Cerebellar cortex (tissue), 1 donor: ENCODE data around the gene NARS2.

ENCODE experiments used
- DNase-seq: peaks from one replicate; pipeline ENCODE4 v3.0.0-alpha.2; 2015; ENCODE audit warnings: low spot score

Gene NARS2

GRCh38 chr11:78432956-78433355, 141.7 kb downstream of the NARS2 start:
- DNase-seq = no peak

GRCh38 chr11:78432058-78432515, 142.6 kb downstream of the NARS2 start:
- DNase-seq = no peak

DNA sequence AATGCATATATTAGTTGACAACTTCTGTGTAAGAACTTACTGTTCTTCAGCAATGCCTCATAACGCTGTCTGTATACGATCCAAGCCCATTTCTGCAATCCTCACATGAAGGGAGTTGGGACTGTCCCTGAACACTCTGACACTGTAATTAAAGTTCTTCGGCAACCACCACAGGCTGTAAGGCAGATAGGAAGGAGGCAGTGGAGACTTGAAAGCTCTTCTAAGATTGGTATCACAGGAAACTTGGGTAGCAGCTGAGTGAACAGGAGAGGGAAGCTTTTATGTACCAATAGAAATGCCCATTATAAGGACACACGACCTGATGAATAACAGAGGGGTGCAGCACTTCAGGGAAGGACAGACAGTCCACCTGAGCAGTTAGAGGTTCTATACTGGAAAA, 145.0 kb downstream of the NARS2 start:
- no peak for DNase-seq

DNA sequence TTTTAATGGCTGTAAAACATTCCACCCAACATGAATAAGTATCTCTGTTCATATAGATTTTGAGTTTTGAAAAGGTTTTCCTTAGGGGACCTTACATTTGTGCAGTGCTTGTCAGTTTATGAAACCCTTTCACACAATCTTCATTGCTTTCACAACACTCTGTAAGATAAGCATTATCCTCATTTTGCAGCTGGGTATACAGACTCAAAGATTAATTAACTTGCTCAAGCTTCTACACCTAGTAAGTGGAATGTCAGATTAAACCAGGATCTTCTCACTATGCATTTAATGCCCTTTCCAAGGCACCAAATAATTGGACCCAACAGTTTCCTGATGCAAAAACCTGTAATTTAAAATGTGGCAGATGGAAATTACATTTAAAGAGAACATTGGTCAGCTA, 145.5 kb downstream of the NARS2 start:
- no peak for DNase-seq

DNA sequence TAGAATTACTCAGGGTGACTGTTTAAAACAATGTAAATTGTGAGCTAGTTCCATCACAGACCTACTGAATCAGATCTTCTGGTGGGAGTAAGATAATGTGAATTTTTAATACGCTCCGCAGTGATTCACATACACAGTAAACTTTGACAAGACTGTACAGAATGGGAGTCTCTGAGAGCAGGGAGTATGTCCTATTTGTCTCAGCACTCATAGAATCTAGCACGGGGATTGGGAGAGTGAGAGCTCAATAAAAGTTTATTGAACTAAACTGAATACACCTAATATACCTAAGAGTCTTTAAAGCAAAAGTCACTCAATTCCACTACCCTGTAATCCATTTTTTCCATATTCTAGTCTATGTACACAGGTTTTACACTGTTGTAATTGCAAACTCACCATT, 145.9 kb downstream of the NARS2 start:
- no peak for DNase-seq

DNA sequence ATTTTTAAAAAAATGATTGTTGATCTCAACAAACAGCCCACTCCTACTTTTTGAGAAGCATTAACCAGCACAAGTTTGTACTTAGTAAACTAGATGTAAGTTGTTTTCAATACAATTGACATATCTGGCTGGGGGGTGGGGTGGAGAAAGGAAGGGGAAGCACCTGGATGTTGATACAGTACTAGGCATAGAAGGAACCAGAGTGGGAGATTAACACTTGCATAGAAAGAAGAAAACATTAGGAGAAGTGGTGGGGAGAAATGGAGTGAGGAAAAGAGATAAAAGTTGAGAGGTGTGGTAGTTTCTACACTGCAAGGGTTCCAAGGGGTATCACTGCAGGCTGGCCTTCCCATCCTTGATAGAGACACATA, 146.4 kb downstream of the NARS2 start:
- DNase-seq = no peak

DNA sequence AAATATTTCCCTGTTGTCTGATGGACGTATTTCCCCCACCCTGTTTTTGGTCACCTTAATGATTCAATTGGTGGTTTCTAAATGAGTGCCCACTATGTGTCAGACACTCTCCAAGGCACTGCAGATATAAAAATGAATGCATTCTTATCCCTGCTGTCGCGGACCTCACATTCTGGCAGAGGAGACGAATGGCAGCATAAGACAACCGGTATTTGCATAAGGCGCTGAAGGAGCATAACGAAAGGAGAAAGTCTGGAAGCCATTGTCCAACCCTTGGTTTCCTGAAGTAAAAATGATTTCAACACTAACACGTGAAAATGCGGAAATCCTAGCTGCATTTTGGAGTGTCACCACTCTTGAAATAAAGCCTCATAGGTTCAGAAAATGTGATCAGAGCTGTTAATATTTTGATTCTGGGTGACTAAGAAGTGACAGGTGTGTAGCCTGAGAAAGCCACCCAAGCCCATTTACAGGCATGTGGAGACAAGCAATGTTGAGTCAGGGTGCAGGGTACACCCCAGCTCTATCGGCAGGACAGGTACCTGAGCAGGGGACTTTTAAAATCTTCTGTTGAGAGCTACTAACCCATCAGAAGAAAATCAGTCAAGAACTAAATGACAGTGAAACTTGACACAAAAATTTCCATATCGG, 146.9 kb downstream of the NARS2 start:
- DNase-seq = no peak

GRCh38 chr11:78426845-78427244, 147.8 kb downstream of the NARS2 start:
- DNase-seq = no peak

DNA sequence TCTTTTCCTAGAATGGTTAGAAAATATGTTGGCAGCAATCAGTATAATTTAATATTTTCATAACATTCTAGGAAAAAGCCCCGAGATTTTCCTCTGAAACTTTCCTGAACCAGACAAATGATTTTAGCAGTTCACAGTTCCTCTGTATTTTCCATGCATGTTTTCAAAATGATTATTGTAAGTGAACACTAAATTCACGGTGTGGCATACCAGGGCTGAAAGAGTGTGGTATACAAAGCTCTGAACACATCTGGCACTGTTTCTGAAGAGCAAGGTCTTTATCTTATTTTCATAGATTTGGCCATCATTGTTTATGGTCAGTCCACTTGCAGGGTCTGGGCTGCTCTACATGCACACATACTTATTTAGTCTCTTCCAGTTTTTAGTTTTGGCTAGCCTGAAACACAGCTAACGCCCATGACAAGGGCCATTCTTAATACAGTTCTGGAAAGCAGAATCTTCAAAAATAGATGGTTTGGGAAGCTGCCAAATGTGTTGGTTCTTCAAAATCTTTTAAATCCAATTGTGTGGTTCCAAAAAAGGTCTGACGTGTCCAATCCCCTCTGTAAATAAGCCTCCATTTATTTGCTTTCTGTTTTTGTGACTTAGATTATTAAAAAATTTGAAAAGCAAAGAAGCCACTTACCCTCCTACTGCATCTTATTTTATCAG, 149.1 kb downstream of the NARS2 start:
- DNase-seq = no peak

DNA sequence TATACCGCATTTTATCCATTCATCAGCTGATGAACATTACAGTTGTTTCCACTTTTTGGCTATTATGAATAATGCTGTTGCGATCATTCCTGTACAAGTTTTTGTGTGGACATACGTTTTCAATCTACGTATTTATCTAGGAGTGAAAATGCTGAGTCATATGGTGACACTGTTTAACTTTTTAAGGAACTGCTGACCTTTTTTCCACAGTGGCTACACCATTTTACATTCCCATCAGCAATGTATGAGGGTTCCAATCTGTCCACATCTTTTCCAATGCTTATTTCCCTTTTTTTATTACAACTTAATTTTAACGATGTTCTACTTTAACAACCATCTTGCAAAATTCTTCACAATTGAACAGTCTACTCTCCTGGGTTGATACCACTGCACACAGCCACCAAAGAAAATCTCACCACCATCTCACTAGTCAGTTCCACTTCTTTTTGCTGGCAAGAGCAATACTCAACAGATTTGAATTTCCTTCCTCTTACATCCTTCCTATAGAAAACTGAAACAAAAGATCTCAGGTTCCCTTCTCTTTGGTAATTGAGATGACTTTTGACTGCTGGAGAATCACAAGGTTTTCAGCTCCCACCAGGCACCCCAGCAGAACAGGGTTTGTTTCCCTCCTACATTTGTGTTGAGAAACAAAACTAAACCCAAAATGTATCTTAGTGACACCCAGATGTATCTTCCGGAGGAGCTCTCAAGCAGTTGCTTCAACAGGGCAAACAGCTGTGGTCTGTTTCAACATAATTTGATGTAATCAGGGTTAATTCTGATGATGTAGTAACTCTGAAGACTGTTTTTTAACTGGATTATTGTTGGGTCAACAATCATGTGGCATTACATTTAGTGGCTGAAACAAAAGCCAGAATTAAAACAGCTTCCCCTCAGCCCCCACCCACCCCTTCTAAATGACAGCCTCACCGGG, 150.1 kb downstream of the NARS2 start:
- no peak for DNase-seq

GRCh38 chr11:78423241-78423640, 151.4 kb downstream of the NARS2 start:
- DNase-seq = no peak

DNA sequence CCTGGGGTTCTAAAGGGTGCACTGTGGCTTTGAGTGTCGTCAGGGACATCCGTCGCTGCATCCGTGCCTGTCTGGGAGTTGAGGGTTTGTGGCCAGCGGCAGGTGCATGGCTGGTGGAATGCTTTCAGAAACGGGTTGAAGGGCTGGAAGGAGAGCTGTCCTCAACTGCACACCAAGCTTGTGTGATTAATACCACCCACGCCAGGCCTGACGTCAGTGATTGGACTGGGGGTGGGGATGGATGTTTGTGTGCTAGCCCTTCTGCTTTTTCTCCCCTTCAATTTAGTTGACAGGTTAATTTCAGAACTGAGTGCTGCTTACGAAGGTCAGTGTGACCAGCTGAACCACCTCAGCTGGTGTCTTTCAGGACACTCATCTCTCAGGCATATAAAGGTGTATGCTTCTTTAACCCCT, 153.9 kb downstream of the NARS2 start:
- no peak for DNase-seq

DNA sequence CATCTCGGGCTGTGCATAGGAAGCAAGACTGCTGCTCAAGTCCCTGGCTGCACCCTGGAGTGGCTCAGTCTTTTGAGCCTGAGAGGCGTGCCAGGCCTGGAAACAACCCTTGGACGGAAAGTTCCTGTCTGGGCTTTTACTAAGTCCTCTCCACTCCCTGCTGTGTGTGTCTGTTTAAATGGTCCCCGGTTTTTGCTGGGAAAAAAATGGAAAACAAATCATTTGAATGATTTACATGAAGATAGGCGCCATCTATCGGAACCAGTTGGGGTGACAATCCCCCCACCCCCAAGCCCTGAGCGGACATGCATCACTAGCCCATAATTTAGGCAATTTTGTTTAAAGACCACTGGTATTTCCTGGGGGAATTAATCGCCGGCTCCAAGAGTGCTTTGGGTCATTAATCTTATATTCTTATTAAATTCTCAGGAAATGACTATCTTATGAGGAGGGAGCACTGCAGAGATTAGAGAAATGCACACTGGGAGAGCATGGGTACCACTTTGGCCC, 154.4 kb downstream of the NARS2 start:
- DNase-seq = peak; percentile 67

DNA sequence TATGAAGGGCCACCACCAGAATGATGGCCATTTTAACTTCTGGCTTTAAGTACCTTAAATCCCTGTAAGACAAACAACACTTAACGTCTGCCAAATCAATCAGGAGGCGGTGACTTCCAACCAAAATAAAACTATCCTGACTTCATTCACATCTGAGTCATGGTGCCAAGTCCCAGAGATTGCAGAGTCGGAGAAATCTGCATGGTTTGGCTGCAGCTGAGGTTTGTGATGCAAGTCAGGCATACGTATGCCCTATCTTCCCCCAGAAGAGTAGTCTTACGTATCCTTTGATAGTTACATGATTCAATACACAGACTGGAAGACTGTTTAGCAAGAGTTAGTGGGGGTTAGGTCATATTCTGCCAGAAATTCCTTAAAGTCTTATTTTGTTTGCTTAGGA, 155.3 kb downstream of the NARS2 start:
- no peak for DNase-seq

GRCh38 chr11:78418584-78419211, 156.0 kb downstream of the NARS2 start:
- no peak for DNase-seq

- peak; percentile 55 for DNase-seq
These were observed 156.6 kb downstream of the NARS2 start for GRCh38 chr11:78417888-78418583.

- DNase-seq = no peak
These were observed 157.3 kb downstream of the NARS2 start, which contains the start of gene GAB2 for GRCh38 chr11:78417175-78417887. Gene GAB2 (minus strand): TSS chr11:78417820. CDS start chr11:78417720, 100 bp downstream.

DNA sequence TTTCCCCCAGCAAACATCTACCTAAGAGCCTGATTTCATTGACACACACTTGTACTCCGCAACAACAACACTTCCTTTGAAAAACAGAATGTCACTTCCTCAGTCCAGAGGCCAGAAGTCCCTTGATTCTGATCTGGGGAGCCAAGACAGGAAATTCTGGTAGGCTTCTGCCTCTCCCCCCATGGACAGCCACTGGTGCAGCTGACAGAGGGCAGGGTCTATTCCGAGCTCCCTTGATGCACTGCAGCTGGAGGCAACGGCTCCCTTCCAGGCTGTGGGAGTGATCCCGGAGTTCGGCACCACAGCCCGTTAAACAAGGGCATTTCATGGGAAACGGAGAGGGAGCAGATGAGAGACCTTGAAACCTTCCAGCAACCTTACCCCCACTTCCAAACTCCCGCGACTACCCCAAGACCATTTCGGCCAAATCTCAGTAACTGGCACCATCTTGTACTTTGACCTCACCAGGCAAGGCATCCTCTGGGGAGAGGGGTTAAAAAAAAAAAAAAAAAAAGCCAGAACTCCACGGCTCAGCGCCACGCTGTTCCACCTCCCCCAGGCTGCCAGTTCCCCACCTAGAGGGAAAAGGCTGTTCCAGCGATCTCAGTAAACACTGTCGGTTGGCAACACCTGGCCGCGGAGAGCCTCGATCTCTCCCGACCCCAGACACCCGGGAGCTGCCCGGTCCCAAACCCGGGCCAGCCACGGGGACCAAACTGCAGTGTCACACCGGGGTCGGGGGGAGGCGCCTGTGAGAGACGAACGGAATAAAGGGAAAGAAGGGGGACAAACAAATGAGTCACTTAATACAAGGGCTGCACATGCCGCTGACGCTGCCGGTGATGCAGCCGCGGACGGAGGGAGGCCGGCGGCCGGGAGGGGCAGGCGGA, 158.1 kb downstream of the NARS2 start:
- DNase-seq = peak; percentile 79

DNA sequence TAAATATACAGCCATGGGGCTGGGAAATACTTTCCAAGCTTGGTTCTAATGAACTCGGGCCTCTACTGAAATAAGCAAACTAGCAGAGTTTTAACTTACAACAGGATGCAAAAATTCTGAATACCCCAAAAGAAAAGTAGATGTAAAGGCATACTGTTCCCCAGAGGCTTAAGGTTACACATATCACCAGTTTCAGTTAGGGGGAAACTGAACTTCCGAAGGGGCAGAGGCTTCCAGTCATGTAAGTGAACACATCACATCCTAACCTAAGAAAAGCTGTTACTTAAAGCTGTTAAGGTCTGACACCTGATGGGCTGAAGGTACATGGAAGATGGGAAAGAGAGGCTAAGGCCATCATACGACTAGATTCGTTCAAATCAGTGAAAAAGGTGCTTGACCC, 159.3 kb downstream of the NARS2 start:
- DNase-seq = peak; percentile 16
